ENCODE measurements around the gene PPEF2. TPM values are rescaled to one million over a fixed set of nuclear protein-coding genes. Genes with fewer than 3 reads are reported as not detected.

The PPEF2 gene
- total RNA-seq, 3 donors from 2014 or later: 0.15 to 0.33 TPM; not detected in 1

- TF ChIP-seq CTCF (IDR thresholded peaks at IDR 0.05): no peak
- TF ChIP-seq POLR2A (IDR thresholded peaks at IDR 0.05): no peak
- no peak for TF ChIP-seq POLR2AphosphoS5 (IDR thresholded peaks at IDR 0.05)
- no peaks in the 10 kb centered on the region for H3K36me3 ChIP-seq
- H3K27me3 ChIP-seq: no peaks in the 10 kb centered on the region
- no peak for DNase-seq (ENCODE audit: low spot score in 2 of 2)
- H3K27ac ChIP-seq: no peak overlapping the region
- no peaks in the 10 kb centered on the region for H3K4me1 ChIP-seq
- no peaks in the 10 kb centered on the region for H3K9me3 ChIP-seq
- no peak overlapping the region for H3K4me3 ChIP-seq
- intact Hi-C loops (cut with DNase I; ENCODE audit: low total_unique reads): no loop called here
These were observed 67.5 kb downstream of the PPEF2 start for GRCh38 chr4:75834772-75835154.

GRCh38 chr4:75834095-75834771, 68.0 kb downstream of the PPEF2 start:
- Histone ChIP-seq H3K4me3 (no peak overlapping the region), H3K9me3 (no peaks in the 10 kb centered on the region), H3K27me3 (no peaks in the 10 kb centered on the region), H3K4me1 (no peaks in the 10 kb centered on the region), H3K36me3 (no peaks in the 10 kb centered on the region), H3K27ac (no peak overlapping the region)
- DNase-seq (ENCODE audit: low spot score in 2 of 2): no peak
- intact Hi-C loops (cut with DNase I; ENCODE audit: low total_unique reads): no loop called here
- no peak for TF ChIP-seq POLR2AphosphoS5 (IDR thresholded peaks at IDR 0.05)
- TF ChIP-seq CTCF (IDR thresholded peaks at IDR 0.05): no peak
- TF ChIP-seq POLR2A (IDR thresholded peaks at IDR 0.05): no peak

GRCh38 chr4:75831856-75832405, 70.3 kb downstream of the PPEF2 start:
- Histone ChIP-seq H3K36me3 (no peaks in the 10 kb centered on the region), H3K4me3 (no peak overlapping the region), H3K27me3 (no peaks in the 10 kb centered on the region), H3K27ac (no peak overlapping the region), H3K9me3 (no peaks in the 10 kb centered on the region), H3K4me1 (no peaks in the 10 kb centered on the region)
- DNase-seq (ENCODE audit: low spot score in 2 of 2): no peak
- TF ChIP-seq POLR2AphosphoS5 (IDR thresholded peaks at IDR 0.05) (no peak), CTCF (IDR thresholded peaks at IDR 0.05) (no peak), POLR2A (IDR thresholded peaks at IDR 0.05) (no peak)
- intact Hi-C loops (cut with DNase I; ENCODE audit: low total_unique reads): no loop called here

- no peak for TF ChIP-seq POLR2A (IDR thresholded peaks at IDR 0.05)
- no peak for TF ChIP-seq CTCF (IDR thresholded peaks at IDR 0.05)
- TF ChIP-seq POLR2AphosphoS5 (IDR thresholded peaks at IDR 0.05): no peak
- intact Hi-C loops (cut with DNase I; ENCODE audit: low total_unique reads): no loop called here
These were observed 71.3 kb downstream of the PPEF2 start for GRCh38 chr4:75830906-75831305.

GRCh38 chr4:75823812-75824211, 78.4 kb downstream of the PPEF2 start:
- no peak for TF ChIP-seq POLR2A (IDR thresholded peaks at IDR 0.05)
- TF ChIP-seq CTCF (IDR thresholded peaks at IDR 0.05): no peak
- no peak for TF ChIP-seq POLR2AphosphoS5 (IDR thresholded peaks at IDR 0.05)
- H3K36me3 ChIP-seq: no peaks in the 10 kb centered on the region
- no peaks in the 10 kb centered on the region for H3K27me3 ChIP-seq
- no peaks in the 10 kb centered on the region for H3K9me3 ChIP-seq
- no peak for DNase-seq (ENCODE audit: low spot score in 2 of 2)
- no peak overlapping the region for H3K27ac ChIP-seq
- H3K4me3 ChIP-seq: no peak overlapping the region
- H3K4me1 ChIP-seq: no peaks in the 10 kb centered on the region
- intact Hi-C loops (cut with DNase I; ENCODE audit: low total_unique reads): no loop called here

More at GRCh38 chr4:75830906-75831305, 71.3 kb downstream of the PPEF2 start:
- no peak overlapping the region for H3K4me3 ChIP-seq
- H3K4me1 ChIP-seq: no peaks in the 10 kb centered on the region
- no peaks in the 10 kb centered on the region for H3K36me3 ChIP-seq
- no peak overlapping the region for H3K27ac ChIP-seq
- H3K27me3 ChIP-seq: no peaks in the 10 kb centered on the region
- no peaks in the 10 kb centered on the region for H3K9me3 ChIP-seq
- no peak for DNase-seq (ENCODE audit: low spot score in 2 of 2)
